ENCODE data around the gene NMNAT2.

GRCh38 chr1:183277821-183278738, 140.1 kb downstream of the NMNAT2 start:
- TF ChIP-seq CTCF (IDR thresholded peaks at IDR 0.05) (no peak), POLR2A (IDR thresholded peaks at IDR 0.05) (no peak)

Data from adrenal gland (tissue), 5 donors.